DOHH2 (cell line): ENCODE data around the gene SLC19A2.

Source experiments
- CTCF ChIP-seq: fragments of 200-600 bp; sonication (generic); IDR thresholded peaks from one replicate; pipeline ENCODE4 v1.5.1; 2014; ENCODE audit warnings: antibody characterized with exemption, mild to moderate bottlenecking, low read depth, low read length; ENCODE audit not compliant: poor library complexity, severe bottlenecking
- EZH2phosphoT487 ChIP-seq: fragments of 200-600 bp; sonication (generic); IDR thresholded peaks from 2 replicates; pipeline ENCODE4 v1.6.1; 2017; ENCODE audit warnings: borderline replicate concordance, mild to moderate bottlenecking, antibody characterized with exemption, low read length, moderate library complexity, mixed read lengths

GRCh38 chr1:169421309-169421708, 64.4 kb downstream of the SLC19A2 start:
- TF ChIP-seq CTCF, result no peak
- TF ChIP-seq EZH2phosphoT487, result no peak
